ENCODE measurements around the gene EEFSEC. TPM values are rescaled to one million over a fixed set of nuclear protein-coding genes. Genes with fewer than 3 reads are reported as not detected.

EEFSEC gene
- total and polyA plus RNA-seq, 8 donors = 5.9 to 9.8 (median 7.4) TPM

- intact Hi-C loops (cut with DNase I) = no loop called here
- ATAC-seq = peak; percentile 20 to 46 (median 40)
- H3K27me3 ChIP-seq = no peaks in the 10 kb centered on the region
- FAIRE-seq = no peak
- no peak overlapping the region for H3K27ac ChIP-seq
- WGBS, 2 donors = 65 to 67% methylated on average over 8 of the region's 8 CpGs
- DNase-seq = no peak
- H3K9me3 ChIP-seq = no peaks in the 10 kb centered on the region
- no peaks in the 10 kb centered on the region for H3K36me3 ChIP-seq
- no peak overlapping the region for H3K4me3 ChIP-seq
- H3K4me1 ChIP-seq = peaks cover 13 to 29% (median 21%) of the 10 kb centered on the region in 3 donors
- TF ChIP-seq, protein P1, sequence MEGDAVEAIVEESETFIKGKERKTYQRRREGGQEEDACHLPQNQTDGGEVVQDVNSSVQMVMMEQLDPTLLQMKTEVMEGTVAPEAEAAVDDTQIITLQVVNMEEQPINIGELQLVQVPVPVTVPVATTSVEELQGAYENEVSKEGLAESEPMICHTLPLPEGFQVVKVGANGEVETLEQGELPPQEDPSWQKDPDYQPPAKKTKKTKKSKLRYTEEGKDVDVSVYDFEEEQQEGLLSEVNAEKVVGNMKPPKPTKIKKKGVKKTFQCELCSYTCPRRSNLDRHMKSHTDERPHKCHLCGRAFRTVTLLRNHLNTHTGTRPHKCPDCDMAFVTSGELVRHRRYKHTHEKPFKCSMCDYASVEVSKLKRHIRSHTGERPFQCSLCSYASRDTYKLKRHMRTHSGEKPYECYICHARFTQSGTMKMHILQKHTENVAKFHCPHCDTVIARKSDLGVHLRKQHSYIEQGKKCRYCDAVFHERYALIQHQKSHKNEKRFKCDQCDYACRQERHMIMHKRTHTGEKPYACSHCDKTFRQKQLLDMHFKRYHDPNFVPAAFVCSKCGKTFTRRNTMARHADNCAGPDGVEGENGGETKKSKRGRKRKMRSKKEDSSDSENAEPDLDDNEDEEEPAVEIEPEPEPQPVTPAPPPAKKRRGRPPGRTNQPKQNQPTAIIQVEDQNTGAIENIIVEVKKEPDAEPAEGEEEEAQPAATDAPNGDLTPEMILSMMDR (IDR thresholded peaks at IDR 0.05) = no peak
These were observed 155.7 kb downstream of the EEFSEC start for GRCh38 chr3:128309026-128309425.

- Histone ChIP-seq H3K36me3 (no peaks in the 10 kb centered on the region), H3K4me1 (peaks cover 13 to 29% (median 21%) of the 10 kb centered on the region in 3 donors), H3K27me3 (no peaks in the 10 kb centered on the region), H3K4me3 (no peak overlapping the region), H3K27ac (peak overlapping the region in 2 of 4 donors; percentile 0 to 15), H3K9me3 (no peaks in the 10 kb centered on the region)
- 42 to 47% methylated on average over 4 of the region's 4 CpGs for WGBS, 2 donors
- intact Hi-C loops (cut with DNase I) = no loop called here
- TF ChIP-seq, protein P1 (IDR thresholded peaks at IDR 0.05) = no peak
- ATAC-seq = peak; percentile 30 to 64 (median 48)
- FAIRE-seq = no peak
- DNase-seq = no peak
These were observed 157.2 kb downstream of the EEFSEC start for GRCh38 chr3:128310286-128311058.

- WGBS, 2 donors = 40 to 43% methylated on average over 5 of the region's 5 CpGs
- FAIRE-seq = no peak
- TF ChIP-seq, protein P1 (IDR thresholded peaks at IDR 0.05) = no peak
- Histone ChIP-seq H3K27ac (no peak overlapping the region), H3K9me3 (no peaks in the 10 kb centered on the region), H3K36me3 (no peaks in the 10 kb centered on the region), H3K4me3 (no peak overlapping the region), H3K27me3 (no peaks in the 10 kb centered on the region), H3K4me1 (peaks cover 13 to 29% (median 22%) of the 10 kb centered on the region in 3 donors)
- intact Hi-C loops (cut with DNase I) = no loop called here
- DNase-seq = peak in 2 of 6 donors; percentile 52 to 57
- ATAC-seq = peak; percentile 35 to 74 (median 50)
These were observed 158.2 kb downstream of the EEFSEC start for GRCh38 chr3:128311441-128311844.

- intact Hi-C loops (cut with DNase I) = no loop called here
- Histone ChIP-seq H3K27ac (no peak overlapping the region), H3K36me3 (no peaks in the 10 kb centered on the region), H3K4me1 (peaks cover 13 to 34% (median 30%) of the 10 kb centered on the region in 3 donors), H3K9me3 (no peaks in the 10 kb centered on the region), H3K27me3 (no peaks in the 10 kb centered on the region), H3K4me3 (no peak overlapping the region)
- no peak for FAIRE-seq
- 98 to 99% methylated on average over 9 to 10 of the region's 10 CpGs for WGBS, 2 donors
- TF ChIP-seq, protein P1 (IDR thresholded peaks at IDR 0.05) = no peak
- ATAC-seq = no peak
- DNase-seq = no peak
These were observed 159.0 kb downstream of the EEFSEC start for GRCh38 chr3:128312271-128312670.

All from pancreas (tissue), 10 donors.